ENCODE results near the gene CAMSAP3. TPM values are rescaled to one million over a fixed set of nuclear protein-coding genes. Genes with fewer than 3 reads are reported as not detected.

Gene CAMSAP3
- total and polyA plus RNA-seq, 5 experiments from 2014 or later, result 0.20 to 2.2 (median 0.78) TPM; not detected in 1

DNA sequence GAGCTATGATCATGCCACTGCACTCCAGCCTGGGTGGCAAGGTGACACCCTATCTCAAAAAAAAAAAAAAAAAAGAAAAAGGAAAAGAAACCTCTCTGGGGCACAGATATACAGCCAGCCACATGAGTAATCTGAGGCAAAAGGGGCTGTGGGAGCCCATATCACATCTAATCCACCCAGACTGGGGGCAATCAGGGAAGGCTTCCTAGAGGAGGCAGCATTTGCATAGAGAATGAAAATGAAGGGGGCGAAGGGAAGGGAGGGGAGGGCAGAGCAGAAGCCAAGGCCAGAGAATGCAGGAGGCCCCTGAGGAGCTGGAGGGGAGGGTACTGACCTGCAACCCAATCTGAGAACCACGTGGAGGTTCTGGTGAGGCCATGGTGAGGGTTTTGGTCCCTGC lies 54.5 kb downstream of the CAMSAP3 start:
- ATAC-seq (no peak), DNase-seq (no peak)
- H3K27me3 Mint-ChIP-seq, result peaks cover 0 to 2% (median 0%) of the 10 kb centered on the region in 5 donors
- no peaks in the 10 kb centered on the region for H3K9me3 Mint-ChIP-seq
- peaks cover 9 to 14% (median 11%) of the 10 kb centered on the region in 4 donors for H3K4me1 Mint-ChIP-seq
- no peak overlapping the region for H3K27ac Mint-ChIP-seq
- H3K36me3 Mint-ChIP-seq, result peaks cover 0 to 11% (median 0%) of the 10 kb centered on the region in 3 donors
- POLR2A ChIA-PET, result interaction anchor here (2.6 kb wide), 1 partner anchor 31 kb away, joined by 11 read pairs; the partner anchor contains the start of gene TRAPPC5
- H3K4me3 Mint-ChIP-seq, result peak overlapping the region in 1 of 10 donors; percentile 38

GRCh38 chr19:7652061-7652641 lies 56.5 kb downstream of the CAMSAP3 start:
- POLR2A ChIA-PET, result interaction anchor here (0.7 to 2.6 kb wide), 4 partner anchors 23 to 1065 kb away, joined by 3 to 11 read pairs (median 4); partner anchors contain the start of genes PET100, TRAPPC5 and XAB2
- Mint-ChIP-seq H3K27ac (peak overlapping the region; percentile 20 to 86 (median 77)), H3K4me1 (peaks cover 7 to 21% (median 14%) of the 10 kb centered on the region in 4 donors)

DNA sequence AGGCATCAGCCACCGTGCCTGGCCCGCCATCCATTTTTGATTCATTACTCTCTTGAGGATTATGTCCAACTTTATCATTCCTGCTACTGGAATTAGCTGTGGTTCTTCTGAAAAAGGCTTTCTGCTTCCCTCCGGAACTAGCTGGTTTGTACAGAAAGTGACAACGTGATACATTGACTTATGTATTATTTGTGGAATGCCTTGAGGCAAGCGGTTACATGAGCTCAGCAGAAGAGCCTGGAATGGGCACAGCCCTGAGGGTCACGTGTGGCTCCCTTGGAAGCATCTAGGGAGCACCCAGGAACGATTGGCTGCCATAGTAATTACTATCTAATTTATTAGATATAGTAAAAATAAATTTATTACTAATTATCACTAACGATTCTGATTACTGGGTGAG lies 58.7 kb downstream of the CAMSAP3 start:
- no peak for DNase-seq
- Mint-ChIP-seq H3K4me3 (peak overlapping the region in 1 of 10 donors; percentile 10), H3K27ac (no peak overlapping the region), H3K36me3 (no peaks in the 10 kb centered on the region), H3K9me3 (no peaks in the 10 kb centered on the region), H3K4me1 (peaks cover 9 to 38% (median 29%) of the 10 kb centered on the region in 4 donors), H3K27me3 (peaks cover 0 to 2% (median 0%) of the 10 kb centered on the region in 5 donors)
- ATAC-seq, result no peak
- POLR2A ChIA-PET, result interaction anchor here (0.6 to 1.1 kb wide), 2 partner anchors 27 to 145 kb away, joined by 3 read pairs; no protein-coding TSS in a partner anchor

More at GRCh38 chr19:7652061-7652641, 56.5 kb downstream of the CAMSAP3 start:
- ATAC-seq, result peak; percentile 93 to 94
- Mint-ChIP-seq H3K4me3 (peak overlapping the region; percentile 70 to 84 (median 79)), H3K27me3 (peaks cover 0 to 2% (median 0%) of the 10 kb centered on the region in 5 donors), H3K9me3 (no peaks in the 10 kb centered on the region), H3K36me3 (peaks cover 0 to 3% (median 0%) of the 10 kb centered on the region in 3 donors)
- DNase-seq, result peak; percentile 77 to 91 (median 87)

GRCh38 chr19:7655581-7655980 lies 59.9 kb downstream of the CAMSAP3 start:
- H3K36me3 Mint-ChIP-seq, result no peaks in the 10 kb centered on the region
- H3K27me3 Mint-ChIP-seq, result peaks cover 0 to 2% (median 0%) of the 10 kb centered on the region in 5 donors
- no peaks in the 10 kb centered on the region for H3K9me3 Mint-ChIP-seq
- POLR2A ChIA-PET, result interaction anchor here (1.2 to 1.5 kb wide), 3 partner anchors 10 to 30 kb away, joined by 3 read pairs; no protein-coding TSS in a partner anchor
- H3K4me1 Mint-ChIP-seq, result peaks cover 9 to 38% (median 29%) of the 10 kb centered on the region in 4 donors
- DNase-seq (no peak), ATAC-seq (no peak)
- H3K4me3 Mint-ChIP-seq, result no peak overlapping the region
- H3K27ac Mint-ChIP-seq, result peak overlapping the region in 1 of 10 donors; percentile 73

- no peaks in the 10 kb centered on the region for H3K9me3 Mint-ChIP-seq
- peak overlapping the region in 3 of 10 donors; percentile 47 to 80 (median 65) for H3K27ac Mint-ChIP-seq
- peaks cover 6 to 34% (median 25%) of the 10 kb centered on the region in 4 donors for H3K4me1 Mint-ChIP-seq
- POLR2A ChIA-PET, result interaction anchor here (0.6 to 1.5 kb wide), 8 partner anchors 9 to 360 kb away, joined by 3 to 5 read pairs (median 3); no protein-coding TSS in a partner anchor
- peak overlapping the region in 5 of 10 donors; percentile 11 to 83 (median 36) for H3K4me3 Mint-ChIP-seq
- no peaks in the 10 kb centered on the region for H3K27me3 Mint-ChIP-seq
- no peak for DNase-seq
- peak; percentile 15 to 65 for ATAC-seq
- H3K36me3 Mint-ChIP-seq, result no peaks in the 10 kb centered on the region
Measured at GRCh38 chr19:7657131-7657751, 61.6 kb downstream of the CAMSAP3 start.

DNA sequence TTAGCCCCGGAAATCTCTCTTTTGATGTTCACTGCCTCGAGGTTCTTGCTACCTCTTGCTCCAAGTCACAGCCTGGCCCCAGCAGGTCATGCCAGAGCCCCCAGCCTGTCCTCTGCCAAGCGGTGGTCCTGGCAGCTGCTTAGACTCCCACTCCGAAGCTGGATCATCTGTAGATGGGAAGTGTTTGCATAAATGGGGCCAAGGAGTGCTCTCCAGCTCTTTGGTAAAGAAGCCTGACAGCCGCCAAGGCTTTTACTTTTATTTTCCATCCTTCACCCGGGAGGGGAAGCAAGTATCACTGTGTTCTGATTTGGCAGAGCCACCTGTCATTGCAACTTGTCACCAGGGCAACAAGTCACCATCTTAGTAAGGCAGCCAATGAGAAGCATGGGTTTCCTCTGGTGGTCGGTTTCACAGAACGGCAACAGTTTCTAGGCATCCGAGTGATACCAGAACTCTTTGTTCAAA lies 62.6 kb downstream of the CAMSAP3 start:
- Mint-ChIP-seq H3K9me3 (no peaks in the 10 kb centered on the region), H3K27me3 (no peaks in the 10 kb centered on the region), H3K27ac (peak overlapping the region in 8 of 10 donors; percentile 11 to 91 (median 78)), H3K4me1 (peaks cover 2 to 26% (median 18%) of the 10 kb centered on the region in 4 donors), H3K4me3 (peak overlapping the region; percentile 52 to 83 (median 73)), H3K36me3 (no peaks in the 10 kb centered on the region)
- POLR2A ChIA-PET, result interaction anchor here (1.3 kb wide), 1 partner anchor 11 kb away, joined by 5 read pairs; the partner anchor contains the start of gene RETN
- DNase-seq (peak in 8 of 10 donors; percentile 28 to 68 (median 42)), ATAC-seq (peak; percentile 92 to 97)

GRCh38 chr19:7661744-7662538 lies 66.3 kb downstream of the CAMSAP3 start:
- DNase-seq, result no peak
- Mint-ChIP-seq H3K9me3 (no peaks in the 10 kb centered on the region), H3K4me3 (no peak overlapping the region), H3K4me1 (peaks cover 2 to 20% (median 16%) of the 10 kb centered on the region in 4 donors), H3K36me3 (no peaks in the 10 kb centered on the region), H3K27me3 (peaks cover 0 to 6% (median 0%) of the 10 kb centered on the region in 5 donors), H3K27ac (no peak overlapping the region)
- no peak for ATAC-seq
- POLR2A ChIA-PET, result no interaction called here

- DNase-seq (no peak), ATAC-seq (no peak)
- POLR2A ChIA-PET, result no interaction called here
- Mint-ChIP-seq H3K4me1 (peaks cover 2 to 13% (median 10%) of the 10 kb centered on the region in 4 donors), H3K4me3 (no peak overlapping the region), H3K27ac (no peak overlapping the region), H3K9me3 (no peaks in the 10 kb centered on the region), H3K36me3 (no peaks in the 10 kb centered on the region), H3K27me3 (peaks cover 0 to 9% (median 0%) of the 10 kb centered on the region in 5 donors)
Measured at GRCh38 chr19:7662657-7663056, 67.0 kb downstream of the CAMSAP3 start.

DNA sequence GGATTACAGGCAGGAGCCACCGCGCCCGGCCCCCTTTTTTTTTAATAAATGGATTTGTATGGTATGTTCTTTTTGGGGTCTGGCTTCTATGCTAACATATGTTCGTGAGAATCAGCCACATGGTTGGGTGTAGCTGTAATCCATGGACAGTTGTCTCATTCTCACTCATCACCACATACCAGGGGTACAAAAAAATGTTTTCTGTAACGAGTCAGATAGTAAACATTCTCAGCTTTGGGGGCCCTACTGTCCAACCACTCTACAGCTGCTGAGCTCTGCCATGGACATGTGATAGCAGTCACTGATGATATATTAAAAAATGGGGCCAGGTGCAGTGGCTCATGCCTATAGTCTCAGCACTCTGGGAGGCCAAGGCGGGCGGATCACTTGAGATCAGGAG lies 68.0 kb downstream of the CAMSAP3 start:
- DNase-seq, result no peak
- Mint-ChIP-seq H3K9me3 (no peaks in the 10 kb centered on the region), H3K4me1 (peaks cover 0 to 7% (median 4%) of the 10 kb centered on the region in 4 donors), H3K27ac (no peak overlapping the region), H3K27me3 (peaks cover 0 to 10% (median 4%) of the 10 kb centered on the region in 5 donors), H3K36me3 (no peaks in the 10 kb centered on the region), H3K4me3 (no peak overlapping the region)
- no peak for ATAC-seq
- POLR2A ChIA-PET, result interaction anchor here (0.6 kb wide), 1 partner anchor 10 kb away, joined by 3 read pairs; no protein-coding TSS in a partner anchor

DNA sequence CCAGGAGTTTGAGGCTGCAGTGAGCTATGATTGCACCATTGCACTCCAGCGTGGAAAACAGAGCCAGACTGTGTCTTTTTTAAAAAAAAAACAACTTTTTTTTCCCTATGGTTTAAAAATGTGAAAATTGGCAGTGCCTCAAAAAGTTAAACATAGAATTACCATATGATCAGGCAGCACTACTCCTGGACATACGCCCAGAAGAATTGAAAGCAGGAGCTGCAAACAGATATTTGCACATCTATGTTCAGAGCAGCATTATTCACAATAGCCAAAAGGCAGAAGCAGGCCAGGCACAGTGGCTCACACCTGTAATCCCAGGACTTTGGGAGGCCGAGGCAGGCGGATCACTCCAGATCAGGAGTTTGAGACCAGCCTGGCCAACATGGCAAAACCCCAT lies 69.4 kb downstream of the CAMSAP3 start:
- ATAC-seq (no peak), DNase-seq (no peak)
- Mint-ChIP-seq H3K9me3 (no peaks in the 10 kb centered on the region), H3K4me1 (peaks cover 4 to 16% (median 10%) of the 10 kb centered on the region in 4 donors), H3K27ac (no peak overlapping the region), H3K36me3 (no peaks in the 10 kb centered on the region), H3K4me3 (no peak overlapping the region), H3K27me3 (peaks cover 4 to 24% (median 10%) of the 10 kb centered on the region in 5 donors)
- POLR2A ChIA-PET, result interaction anchor here (0.6 kb wide), 1 partner anchor 280 kb away, joined by 3 read pairs; no protein-coding TSS in a partner anchor
